ENCODE measurements around the gene TUT1. TPM values are rescaled to one million over a fixed set of nuclear protein-coding genes. Genes with fewer than 3 reads are reported as not detected.

TUT1 gene
- total RNA-seq, 1 experiment from 2014 or later = 20.7 TPM

DNA sequence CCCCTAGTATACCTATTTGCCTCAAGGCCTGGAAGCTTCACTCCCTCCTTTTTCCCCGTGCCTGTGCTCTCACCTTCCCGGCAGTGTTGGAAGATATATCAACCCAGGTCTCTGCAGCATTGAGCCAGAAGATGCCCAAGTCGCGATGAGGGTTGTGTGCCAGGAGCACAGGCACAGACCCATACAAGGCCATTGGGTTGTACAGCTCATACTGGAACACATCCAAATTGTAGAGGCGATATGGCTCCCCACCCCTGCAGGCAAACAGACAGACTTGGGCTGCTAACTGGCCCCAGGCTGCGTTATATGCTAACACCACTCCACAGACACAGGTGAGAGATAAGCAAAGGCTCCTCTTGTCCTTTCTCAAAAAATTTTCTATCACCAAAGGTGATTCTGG is 41.2 kb upstream of the TUT1 start:
- H3K4me2 ChIP-seq (ENCODE audit: insufficient read depth, insufficient read length, low read length) = no peak overlapping the region
- H2BK20ac ChIP-seq (ENCODE audit: low read depth, low read length, poor library complexity, severe bottlenecking) = no peak overlapping the region
- Mint-ChIP-seq H3K4me3 (no peak overlapping the region), H3K27ac (peak overlapping the region in 1 of 3 experiments; percentile 41; a peak in 2 of 7 replicates), H3K4me1 (no peaks in the 10 kb centered on the region), H3K9me3 (no peaks in the 10 kb centered on the region), H3K36me3 (ENCODE audit: insufficient read depth in 1 of 3, low read depth in 3 of 3) (peaks cover 70 to 97% (median 89%) of the 10 kb centered on the region in 3 experiments; a peak in 6 of 7 replicates), H3K27me3 (ENCODE audit: low read depth) (peaks cover 1% of the 10 kb centered on the region; the same call in 1 of the 2 replicates)
- H3K23ac ChIP-seq (ENCODE audit: insufficient read length, low read depth, low read length) = no peak overlapping the region
- no peak overlapping the region for H3K56ac ChIP-seq (ENCODE audit: insufficient read length, low read depth, low read length)
- TF ChIP-seq, protein P1, sequence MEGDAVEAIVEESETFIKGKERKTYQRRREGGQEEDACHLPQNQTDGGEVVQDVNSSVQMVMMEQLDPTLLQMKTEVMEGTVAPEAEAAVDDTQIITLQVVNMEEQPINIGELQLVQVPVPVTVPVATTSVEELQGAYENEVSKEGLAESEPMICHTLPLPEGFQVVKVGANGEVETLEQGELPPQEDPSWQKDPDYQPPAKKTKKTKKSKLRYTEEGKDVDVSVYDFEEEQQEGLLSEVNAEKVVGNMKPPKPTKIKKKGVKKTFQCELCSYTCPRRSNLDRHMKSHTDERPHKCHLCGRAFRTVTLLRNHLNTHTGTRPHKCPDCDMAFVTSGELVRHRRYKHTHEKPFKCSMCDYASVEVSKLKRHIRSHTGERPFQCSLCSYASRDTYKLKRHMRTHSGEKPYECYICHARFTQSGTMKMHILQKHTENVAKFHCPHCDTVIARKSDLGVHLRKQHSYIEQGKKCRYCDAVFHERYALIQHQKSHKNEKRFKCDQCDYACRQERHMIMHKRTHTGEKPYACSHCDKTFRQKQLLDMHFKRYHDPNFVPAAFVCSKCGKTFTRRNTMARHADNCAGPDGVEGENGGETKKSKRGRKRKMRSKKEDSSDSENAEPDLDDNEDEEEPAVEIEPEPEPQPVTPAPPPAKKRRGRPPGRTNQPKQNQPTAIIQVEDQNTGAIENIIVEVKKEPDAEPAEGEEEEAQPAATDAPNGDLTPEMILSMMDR (conservative IDR thresholded peaks at IDR 0.05) = no peak
- H3K9me3 ChIP-seq (ENCODE audit: control insufficient read depth, low read depth, low read length) = no peaks in the 10 kb centered on the region
- no peak overlapping the region for H4K5ac ChIP-seq (ENCODE audit: insufficient read length, low read depth, low read length)
- H3K18ac ChIP-seq (ENCODE audit: insufficient read length, low read depth, low read length) = no peak overlapping the region
- no peak overlapping the region for H2BK120ac ChIP-seq (ENCODE audit: low read depth, low read length, poor library complexity, severe bottlenecking)
- H3K27ac ChIP-seq (ENCODE audit: insufficient read length, low read depth, low read length) = no peak overlapping the region
- H3K4me1 ChIP-seq (ENCODE audit: insufficient read depth, low read length) = no peaks in the 10 kb centered on the region
- no peaks in the 10 kb centered on the region for H4K20me1 ChIP-seq (ENCODE audit: control insufficient read depth, insufficient read depth, insufficient read length)
- H2BK5ac ChIP-seq (ENCODE audit: insufficient read length, low read length) = no peak overlapping the region
- H3K4ac ChIP-seq (ENCODE audit: low read depth, low read length) = no peak overlapping the region
- H2AFZ ChIP-seq (ENCODE audit: low read length) = no peak overlapping the region
- no peak overlapping the region for H3K14ac ChIP-seq (ENCODE audit: insufficient read depth, low read length)
- H2AK5ac ChIP-seq (ENCODE audit: insufficient read length, low read length) = no peak overlapping the region
- H3K9ac ChIP-seq (ENCODE audit: extremely low read depth, insufficient read length, low read length) = no peak overlapping the region
- no peaks in the 10 kb centered on the region for H3K23me2 ChIP-seq (ENCODE audit: insufficient read length, low read depth, low read length, poor library complexity, severe bottlenecking)
- H4K8ac ChIP-seq (replicated peaks; ENCODE audit: insufficient read length, low read depth, low read length) = no peak overlapping the region
- DNase-seq = no peak
- no peaks in the 10 kb centered on the region for H3K27me3 ChIP-seq (ENCODE audit: insufficient read depth, low read length)
- no peak overlapping the region for H2BK12ac ChIP-seq (ENCODE audit: insufficient read length, low read depth, low read length)
- H3K79me2 ChIP-seq (ENCODE audit: insufficient read depth, low read length) = no peaks in the 10 kb centered on the region
- no peaks in the 10 kb centered on the region for H3K79me1 ChIP-seq (ENCODE audit: insufficient read depth, low read depth, low read length, poor library complexity, severe bottlenecking)
- no peak overlapping the region for H4K91ac ChIP-seq (ENCODE audit: insufficient read length, low read depth, low read length)
- WGBS (ENCODE audit: extremely low coverage, insufficient read length, low lambda C conversion rate) = no CpG with 5 or more reads among the region's 6 CpGs
- no peak overlapping the region for H3T11ph ChIP-seq (ENCODE audit: low read length)
- no peak overlapping the region for H2BK15ac ChIP-seq (ENCODE audit: low read depth, low read length)

Data from H9 (cell line).